ENCODE measurements around the gene AGTR2. TPM values are rescaled to one million over a fixed set of nuclear protein-coding genes. Genes with fewer than 3 reads are reported as not detected.
"Not testable (repeated sequence)": the region's sequence is repeated elsewhere in the genome, so short reads cannot be mapped to it uniquely, and the experiment has no call there.

The AGTR2 gene
- polyA plus RNA-seq (ENCODE audit: insufficient read length in 4 of 4): 100 to 1,000 TPM in 2 of 4 donors, 10 to 100 TPM in 2; 69.9 to 121 (median 100) TPM

GRCh38 chrX:116170511-116170910, at the start of gene AGTR2:
TSS of gene AGTR2 (plus strand) at chrX:116170744. CDS start at chrX:116172281, 1,537 bp downstream.
- no peak for DNase-seq (ENCODE audit: low read depth in 4 of 4, low spot score in 2 of 4)

GRCh38 chrX:116135277-116135676, 35.3 kb upstream of the AGTR2 start:
- no peak for DNase-seq (ENCODE audit: low read depth in 4 of 4, low spot score in 2 of 4)

GRCh38 chrX:116141270-116141669, 29.3 kb upstream of the AGTR2 start:
- not testable (repeated sequence) for DNase-seq (ENCODE audit: low read depth in 4 of 4, low spot score in 2 of 4)

- no peak for DNase-seq (ENCODE audit: low read depth in 4 of 4, low spot score in 2 of 4)
Measured at GRCh38 chrX:116142976-116143375, 27.6 kb upstream of the AGTR2 start.

- no peak for DNase-seq (ENCODE audit: low read depth in 4 of 4, low spot score in 2 of 4)
Measured at GRCh38 chrX:116172976-116173375, 2.4 kb downstream of the AGTR2 start.

- DNase-seq (ENCODE audit: low read depth in 4 of 4, low spot score in 2 of 4): no peak
Measured at GRCh38 chrX:116181300-116181699, 10.8 kb downstream of the AGTR2 start.

GRCh38 chrX:116185163-116185562, 14.6 kb downstream of the AGTR2 start:
- no peak for DNase-seq (ENCODE audit: low read depth in 4 of 4, low spot score in 2 of 4)

- no peak for DNase-seq (ENCODE audit: low read depth in 4 of 4, low spot score in 2 of 4)
Measured at GRCh38 chrX:116194649-116195048, 24.1 kb downstream of the AGTR2 start.

- DNase-seq (ENCODE audit: low read depth in 4 of 4, low spot score in 2 of 4): no peak
Measured at GRCh38 chrX:116198235-116198634, 27.7 kb downstream of the AGTR2 start.

GRCh38 chrX:116198810-116199209, 28.3 kb downstream of the AGTR2 start:
- no peak for DNase-seq (ENCODE audit: low read depth in 4 of 4, low spot score in 2 of 4)

- peak in 2 of 4 donors; percentile 11 to 16 for DNase-seq (ENCODE audit: low read depth in 4 of 4, low spot score in 2 of 4)
Measured at GRCh38 chrX:116204932-116205331, 34.4 kb downstream of the AGTR2 start.

GRCh38 chrX:116213262-116213661, 42.7 kb downstream of the AGTR2 start:
- no peak for DNase-seq (ENCODE audit: low read depth in 4 of 4, low spot score in 2 of 4)

- DNase-seq (ENCODE audit: low read depth in 4 of 4, low spot score in 2 of 4): not testable (repeated sequence)
Measured at GRCh38 chrX:116217080-116217479, 46.5 kb downstream of the AGTR2 start.

All from left renal cortex interstitium (tissue), 4 donors.